ENCODE results near the gene TECPR2.

TECPR2 gene

DNA sequence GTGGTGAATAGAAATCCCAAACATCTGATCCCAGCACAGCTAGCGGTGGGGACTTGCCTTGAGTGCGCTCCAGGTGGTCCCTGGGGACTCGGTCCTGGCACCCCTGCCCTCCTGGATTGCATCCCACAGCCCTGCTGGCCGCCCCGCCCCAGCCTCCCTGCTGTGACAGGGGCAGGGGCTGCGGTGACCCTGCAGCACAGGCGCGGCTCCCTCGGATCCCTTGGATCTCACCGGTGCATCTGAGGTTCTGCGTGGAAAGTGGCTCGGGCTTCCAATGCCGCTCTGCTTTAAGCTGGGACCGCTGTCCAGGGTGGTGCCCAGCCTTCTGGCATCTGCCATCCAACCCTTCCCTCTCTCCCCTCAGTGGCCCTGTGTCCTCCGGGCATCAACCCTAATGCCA, 130.8 kb downstream of the TECPR2 start:
- H3K4me3 ChIP-seq (replicated peaks; ENCODE audit: insufficient read depth, low read length), result no peak overlapping the region
- no peak for DNase-seq (ENCODE audit: low read depth in 1 of 2, low spot score in 1 of 2)
- no peaks in the 10 kb centered on the region for H3K27me3 ChIP-seq (ENCODE audit: insufficient read depth, poor library complexity, severe bottlenecking)
- TF ChIP-seq POLR2AphosphoS5 (IDR thresholded peaks at IDR 0.05; ENCODE audit: low read depth) (no peak), SPI1 (IDR thresholded peaks at IDR 0.05; ENCODE audit: borderline replicate concordance, low read depth) (no peak), GABPA (IDR thresholded peaks at IDR 0.05; ENCODE audit: low read depth) (no peak)
- TF ChIP-seq, protein P1, sequence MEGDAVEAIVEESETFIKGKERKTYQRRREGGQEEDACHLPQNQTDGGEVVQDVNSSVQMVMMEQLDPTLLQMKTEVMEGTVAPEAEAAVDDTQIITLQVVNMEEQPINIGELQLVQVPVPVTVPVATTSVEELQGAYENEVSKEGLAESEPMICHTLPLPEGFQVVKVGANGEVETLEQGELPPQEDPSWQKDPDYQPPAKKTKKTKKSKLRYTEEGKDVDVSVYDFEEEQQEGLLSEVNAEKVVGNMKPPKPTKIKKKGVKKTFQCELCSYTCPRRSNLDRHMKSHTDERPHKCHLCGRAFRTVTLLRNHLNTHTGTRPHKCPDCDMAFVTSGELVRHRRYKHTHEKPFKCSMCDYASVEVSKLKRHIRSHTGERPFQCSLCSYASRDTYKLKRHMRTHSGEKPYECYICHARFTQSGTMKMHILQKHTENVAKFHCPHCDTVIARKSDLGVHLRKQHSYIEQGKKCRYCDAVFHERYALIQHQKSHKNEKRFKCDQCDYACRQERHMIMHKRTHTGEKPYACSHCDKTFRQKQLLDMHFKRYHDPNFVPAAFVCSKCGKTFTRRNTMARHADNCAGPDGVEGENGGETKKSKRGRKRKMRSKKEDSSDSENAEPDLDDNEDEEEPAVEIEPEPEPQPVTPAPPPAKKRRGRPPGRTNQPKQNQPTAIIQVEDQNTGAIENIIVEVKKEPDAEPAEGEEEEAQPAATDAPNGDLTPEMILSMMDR (IDR thresholded peaks at IDR 0.05; ENCODE audit: insufficient read depth, low read length), result no peak
- TF ChIP-seq, protein P2, sequence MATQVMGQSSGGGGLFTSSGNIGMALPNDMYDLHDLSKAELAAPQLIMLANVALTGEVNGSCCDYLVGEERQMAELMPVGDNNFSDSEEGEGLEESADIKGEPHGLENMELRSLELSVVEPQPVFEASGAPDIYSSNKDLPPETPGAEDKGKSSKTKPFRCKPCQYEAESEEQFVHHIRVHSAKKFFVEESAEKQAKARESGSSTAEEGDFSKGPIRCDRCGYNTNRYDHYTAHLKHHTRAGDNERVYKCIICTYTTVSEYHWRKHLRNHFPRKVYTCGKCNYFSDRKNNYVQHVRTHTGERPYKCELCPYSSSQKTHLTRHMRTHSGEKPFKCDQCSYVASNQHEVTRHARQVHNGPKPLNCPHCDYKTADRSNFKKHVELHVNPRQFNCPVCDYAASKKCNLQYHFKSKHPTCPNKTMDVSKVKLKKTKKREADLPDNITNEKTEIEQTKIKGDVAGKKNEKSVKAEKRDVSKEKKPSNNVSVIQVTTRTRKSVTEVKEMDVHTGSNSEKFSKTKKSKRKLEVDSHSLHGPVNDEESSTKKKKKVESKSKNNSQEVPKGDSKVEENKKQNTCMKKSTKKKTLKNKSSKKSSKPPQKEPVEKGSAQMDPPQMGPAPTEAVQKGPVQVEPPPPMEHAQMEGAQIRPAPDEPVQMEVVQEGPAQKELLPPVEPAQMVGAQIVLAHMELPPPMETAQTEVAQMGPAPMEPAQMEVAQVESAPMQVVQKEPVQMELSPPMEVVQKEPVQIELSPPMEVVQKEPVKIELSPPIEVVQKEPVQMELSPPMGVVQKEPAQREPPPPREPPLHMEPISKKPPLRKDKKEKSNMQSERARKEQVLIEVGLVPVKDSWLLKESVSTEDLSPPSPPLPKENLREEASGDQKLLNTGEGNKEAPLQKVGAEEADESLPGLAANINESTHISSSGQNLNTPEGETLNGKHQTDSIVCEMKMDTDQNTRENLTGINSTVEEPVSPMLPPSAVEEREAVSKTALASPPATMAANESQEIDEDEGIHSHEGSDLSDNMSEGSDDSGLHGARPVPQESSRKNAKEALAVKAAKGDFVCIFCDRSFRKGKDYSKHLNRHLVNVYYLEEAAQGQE (IDR thresholded peaks at IDR 0.05; ENCODE audit: insufficient replicate concordance, low read depth), result no peak
- H3K27ac ChIP-seq (replicated peaks), result no peak overlapping the region

DNA sequence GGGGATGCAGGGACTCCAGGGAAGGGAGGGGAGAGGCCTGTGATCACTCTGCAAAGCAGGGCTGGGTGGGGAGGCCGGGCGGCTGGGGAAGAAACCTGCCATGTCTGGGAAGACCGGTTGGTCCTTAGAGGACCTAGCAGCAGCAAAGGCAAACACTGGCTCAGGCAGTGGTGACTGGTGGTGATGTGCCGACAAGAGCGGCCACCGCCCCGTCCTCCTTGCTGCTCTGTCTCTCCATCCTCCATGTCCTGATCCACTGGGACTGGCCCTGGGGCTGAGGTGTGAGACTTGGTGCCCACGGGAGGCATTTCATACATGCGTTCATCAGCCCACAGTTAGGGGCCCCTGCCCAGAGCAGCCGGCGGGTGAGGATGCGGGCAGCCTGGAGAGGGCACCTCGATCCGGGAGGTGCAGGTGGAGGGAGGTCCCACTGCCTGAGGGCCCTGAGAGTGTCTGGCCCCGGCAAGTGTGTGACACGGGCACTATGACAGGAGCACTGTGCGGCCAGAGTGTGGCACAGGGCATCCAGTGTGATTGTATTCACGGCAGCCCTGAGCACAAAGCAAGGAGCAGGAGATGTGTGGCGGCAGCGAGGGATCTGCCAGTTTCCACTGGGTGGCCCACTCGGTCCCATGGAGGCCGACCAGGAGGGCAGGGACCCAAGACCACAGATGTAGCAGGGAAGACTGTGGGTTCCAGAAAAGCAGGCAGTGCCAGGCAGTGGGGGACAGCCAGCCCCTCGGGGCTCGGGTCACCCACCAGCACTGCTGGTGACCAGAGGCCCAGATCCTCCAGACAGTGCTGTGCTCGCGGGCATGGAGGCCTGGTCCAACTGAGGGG, 133.0 kb downstream of the TECPR2 start:
- Histone ChIP-seq H3K27ac (replicated peaks) (no peak overlapping the region), H3K4me3 (replicated peaks; ENCODE audit: insufficient read depth, low read length) (no peak overlapping the region), H3K27me3 (ENCODE audit: insufficient read depth, poor library complexity, severe bottlenecking) (no peaks in the 10 kb centered on the region)
- TF ChIP-seq, protein P2 (IDR thresholded peaks at IDR 0.05; ENCODE audit: insufficient replicate concordance, low read depth), result no peak
- no peak for TF ChIP-seq SPI1 (IDR thresholded peaks at IDR 0.05; ENCODE audit: borderline replicate concordance, low read depth)
- no peak for TF ChIP-seq POLR2AphosphoS5 (IDR thresholded peaks at IDR 0.05; ENCODE audit: low read depth)
- TF ChIP-seq, protein P1 (IDR thresholded peaks at IDR 0.05; ENCODE audit: insufficient read depth, low read length), result no peak
- no peak for TF ChIP-seq GABPA (IDR thresholded peaks at IDR 0.05; ENCODE audit: low read depth)
- no peak for DNase-seq (ENCODE audit: low read depth in 1 of 2, low spot score in 1 of 2)

DNA sequence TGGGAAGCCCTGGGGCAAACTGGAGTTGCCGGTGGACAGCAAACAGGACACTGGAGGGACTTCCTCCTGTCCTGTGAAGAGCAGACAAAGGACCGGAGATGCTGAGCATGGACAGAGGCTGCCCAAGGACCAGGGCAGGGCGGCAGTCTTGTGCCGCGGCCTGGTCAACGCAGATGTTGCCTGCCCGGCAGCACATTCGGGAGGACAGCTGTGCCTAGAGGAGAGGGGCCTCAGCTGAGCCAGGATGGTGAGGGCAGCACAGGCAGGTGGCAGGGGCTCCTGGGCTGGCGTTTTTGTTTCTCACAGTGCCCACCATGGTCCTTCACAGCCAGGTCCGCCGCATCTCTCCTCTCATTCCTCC, 133.6 kb downstream of the TECPR2 start:
- H3K4me3 ChIP-seq (replicated peaks; ENCODE audit: insufficient read depth, low read length), result no peak overlapping the region
- DNase-seq (ENCODE audit: low read depth in 1 of 2, low spot score in 1 of 2), result no peak
- H3K27me3 ChIP-seq (ENCODE audit: insufficient read depth, poor library complexity, severe bottlenecking), result no peaks in the 10 kb centered on the region
- TF ChIP-seq GABPA (IDR thresholded peaks at IDR 0.05; ENCODE audit: low read depth) (no peak), POLR2AphosphoS5 (IDR thresholded peaks at IDR 0.05; ENCODE audit: low read depth) (no peak), SPI1 (IDR thresholded peaks at IDR 0.05; ENCODE audit: borderline replicate concordance, low read depth) (no peak)
- TF ChIP-seq, protein P2 (IDR thresholded peaks at IDR 0.05; ENCODE audit: insufficient replicate concordance, low read depth), result no peak
- TF ChIP-seq, protein P1 (IDR thresholded peaks at IDR 0.05; ENCODE audit: insufficient read depth, low read length), result no peak
- no peak overlapping the region for H3K27ac ChIP-seq (replicated peaks)
